H1 (cell line): Measurements from ENCODE around the gene GRIP1.

Experiments used
- FOSL1 ChIP-seq: IDR thresholded peaks from 2 replicates; pipeline ENCODE4 v1.6.1; 2011; ENCODE audit warnings: mild to moderate bottlenecking, low read depth, low read length, moderate library complexity; ENCODE audit not compliant: insufficient read depth
- GABPA ChIP-seq: IDR thresholded peaks from 2 replicates; pipeline ENCODE4 v1.6.1; 2011; ENCODE audit warnings: mild to moderate bottlenecking, low read length, moderate library complexity, borderline replicate concordance; ENCODE audit not compliant: insufficient read depth
- JUN ChIP-seq: IDR thresholded peaks from 2 replicates; pipeline ENCODE4 v1.6.1; 2011; ENCODE audit warnings: low read depth, mild to moderate bottlenecking, improper control_type of control experiment, low read length
- SP1 ChIP-seq: IDR thresholded peaks from 2 replicates; pipeline ENCODE4 v1.6.1; 2011; ENCODE audit warnings: low read depth, low read length

DNA sequence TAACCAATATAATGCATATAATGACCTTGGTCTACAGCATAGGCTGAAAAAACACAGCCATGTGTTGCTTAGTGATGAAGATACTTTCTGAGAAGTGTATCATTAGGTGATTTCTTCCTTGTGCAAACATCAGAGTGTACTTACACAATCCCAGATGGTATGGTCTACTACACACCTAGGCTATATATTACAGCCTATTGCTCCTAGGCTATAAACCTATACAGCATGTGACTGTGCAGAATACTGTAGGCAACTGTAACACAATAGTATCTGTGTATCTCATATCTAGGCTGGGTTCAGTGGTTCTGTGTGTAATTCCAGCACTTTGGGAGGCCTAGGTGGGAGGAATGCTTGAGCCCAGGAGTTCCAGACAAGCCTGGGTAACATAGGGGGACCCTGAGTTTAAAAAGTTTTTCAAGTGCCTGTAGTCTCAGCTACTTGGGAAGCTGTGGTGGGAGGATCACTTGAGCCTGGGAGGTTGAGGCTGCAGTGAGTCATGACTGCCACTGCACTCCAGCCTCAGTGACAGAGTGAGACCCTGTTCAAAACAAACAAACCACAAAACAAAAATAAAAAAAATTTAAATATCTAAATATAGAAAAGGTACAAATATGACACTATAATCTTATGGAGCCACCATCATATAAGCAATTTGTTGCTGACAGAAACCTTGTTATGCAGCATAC is 66.6 kb downstream of the GRIP1 start:
- no peak for TF ChIP-seq FOSL1
- TF ChIP-seq JUN: no peak
- TF ChIP-seq GABPA: no peak
- TF ChIP-seq SP1: no peak
